A549 (cell line): ENCODE measurements around the gene GALNT5. TPM values are rescaled to one million over a fixed set of nuclear protein-coding genes. Genes with fewer than 3 reads are reported as not detected.

Source experiments
- ATAC-seq, 2 experiments: fragments of 200-7000 bp in 1 of 2; fragments of >200 bp in 1 of 2; cut with Nextera tagmentation in 1 of 2; cut with Tn5 transposase in 1 of 2; 3 replicates each; pipeline versions ENCODE4 v1.8.0 to v1.9.1; 2018 to 2020; ENCODE audit warnings: mild to moderate bottlenecking in 1 of 2, moderate library complexity in 1 of 2
- CTCF ChIA-PET: fragments of 300-600 bp; sonication (Branson Sonifier 250); formaldehyde crosslinking; extraction: SDS; loops from one replicate; lab custom pipeline; 2021; ENCODE audit warnings: antibody characterized with exemption, inconsistent platforms; lab: Yijun Ruan, JAX
- POLR2A ChIA-PET: fragments of 350-600 bp; formaldehyde crosslinking; extraction: SDS; loops from one replicate; lab custom pipeline; 2021; ENCODE audit warnings: antibody characterized with exemption, inconsistent platforms; lab: Yijun Ruan, JAX
- DNase-seq, 2 experiments: peaks; one replicate each; pipeline versions ENCODE4 v3.0.0 to v3.0.0-alpha.2; 2011 to 2016; ENCODE audit warnings: low read depth in 1 of 2, low spot score in 1 of 2
- FAIRE-seq: peaks from 2 replicates; lab custom pipeline; 2011; peaks lifted over from hg19 to GRCh38; lab: Jason Lieb, UNC
- H3K27ac ChIP-seq, 2 experiments: fragments of >200 bp; sonication (Bioruptor Twin); formaldehyde crosslinking; 3 replicates each; pipeline ENCODE4 v1.5.1; 2016 to 2017
- H3K4me1 ChIP-seq: fragments of >200 bp; sonication (Bioruptor Twin); formaldehyde crosslinking; 3 replicates; pipeline ENCODE4 v1.6.1; 2016
- H3K4me2 ChIP-seq: fragments of >200 bp; sonication (Bioruptor Twin); formaldehyde crosslinking; 3 replicates; pipeline ENCODE4 v1.6.1; 2016
- H3K4me3 ChIP-seq: fragments of >200 bp; sonication (Bioruptor Twin); formaldehyde crosslinking; 3 replicates; pipeline ENCODE4 v1.5.1; 2016
- H3K9me3 ChIP-seq: fragments of >200 bp; sonication (Bioruptor Twin); formaldehyde crosslinking; 3 replicates; pipeline ENCODE4 v1.6.1; 2016
- BHLHE40 ChIP-seq: IDR thresholded peaks from 2 replicates; pipeline ENCODE4 v1.6.1; 2012; ENCODE audit warnings: low read depth, low read length, inconsistent platforms
- CBX2 ChIP-seq: fragments of 200-600 bp; sonication (generic); IDR thresholded peaks from 2 replicates; pipeline ENCODE4 v1.6.1; 2016; ENCODE audit warnings: low read depth, mild to moderate bottlenecking, borderline replicate concordance
- CEBPB ChIP-seq, 2 experiments: fragments of >200 bp in 1 of 2; sonication (Bioruptor Twin) in 1 of 2; formaldehyde crosslinking in 1 of 2; IDR thresholded peaks; 2 replicates each; pipeline ENCODE4 v1.6.1; 2012 to 2016
- EHF ChIP-seq: fragments of 250-450 bp; sonication (Bioruptor Pico); IDR thresholded peaks from 2 replicates; pipeline ENCODE4 v1.5.0; 2020; ENCODE audit warnings: mild to moderate bottlenecking
- EP300 ChIP-seq, 2 experiments: fragments of >200 bp; sonication (Bioruptor Twin); formaldehyde crosslinking; IDR thresholded peaks; 2 replicates in 1 of 2; 3 replicates in 1 of 2; pipeline ENCODE4 v1.6.1; 2016 to 2017
- FOSL2 ChIP-seq, 2 experiments: fragments of 450-650 bp in 1 of 2; fragments of >200 bp in 1 of 2; sonication (Bioruptor Twin) in 1 of 2; formaldehyde crosslinking; IDR thresholded peaks; 2 replicates each; pipeline versions ENCODE4 v1.5.0 to v1.6.1; 2016 to 2020; ENCODE audit warnings: mild to moderate bottlenecking in 1 of 2, moderate library complexity in 1 of 2
- HEYL ChIP-seq: fragments of 250-450 bp; sonication (Bioruptor Pico); IDR thresholded peaks from 2 replicates; pipeline ENCODE4 v1.8.0; 2021; ENCODE audit warnings: mild to moderate bottlenecking, moderate library complexity
- HOXB13 ChIP-seq: fragments of 250-450 bp; sonication (Bioruptor Pico); IDR thresholded peaks from 2 replicates; pipeline ENCODE4 v1.5.0; 2020; ENCODE audit warnings: low read depth, mild to moderate bottlenecking, moderate library complexity
- HOXB5 ChIP-seq: fragments of 250-450 bp; sonication (Bioruptor Pico); IDR thresholded peaks from 2 replicates; pipeline ENCODE4 v1.5.0; 2020; ENCODE audit warnings: mild to moderate bottlenecking, moderate library complexity
- JUN ChIP-seq, 2 experiments: fragments of >200 bp; sonication (Bioruptor Twin); formaldehyde crosslinking; IDR thresholded peaks; 2 replicates in 1 of 2; 3 replicates in 1 of 2; pipeline ENCODE4 v1.6.1; 2016 to 2017
- JUNB ChIP-seq: fragments of >200 bp; sonication (Bioruptor Twin); formaldehyde crosslinking; IDR thresholded peaks from 2 replicates; pipeline ENCODE4 v1.6.1; 2016
- KDM1A ChIP-seq: fragments of 200-600 bp; sonication (generic); IDR thresholded peaks from 2 replicates; pipeline ENCODE4 v1.6.1; 2016; ENCODE audit warnings: low read depth, mild to moderate bottlenecking
- MAFK ChIP-seq: fragments of 450-650 bp; IDR thresholded peaks from 2 replicates; pipeline ENCODE4 v1.6.1; 2014; ENCODE audit not compliant: partially characterized antibody
- NPAS2 ChIP-seq: fragments of 250-450 bp; sonication (Bioruptor Pico); IDR thresholded peaks from 2 replicates; pipeline ENCODE4 v1.8.0; 2022; ENCODE audit warnings: mild to moderate bottlenecking, moderate library complexity, borderline replicate concordance
- NR3C1 ChIP-seq: fragments of >200 bp; sonication (Bioruptor Twin); formaldehyde crosslinking; IDR thresholded peaks from 3 replicates; pipeline ENCODE4 v1.6.1; 2017
- POLR2A ChIP-seq: IDR thresholded peaks from 2 replicates; pipeline ENCODE4 v1.6.1; 2012; ENCODE audit warnings: mild to moderate bottlenecking, low read length
- RARB ChIP-seq: fragments of 250-450 bp; sonication (Bioruptor Pico); IDR thresholded peaks from 2 replicates; pipeline ENCODE4 v1.8.0; 2021; ENCODE audit warnings: mild to moderate bottlenecking, moderate library complexity
- RFX5 ChIP-seq: fragments of 450-650 bp; IDR thresholded peaks from 2 replicates; pipeline ENCODE4 v1.7.1; 2014; ENCODE audit warnings: antibody characterized with exemption, mild to moderate bottlenecking, moderate library complexity
- RNF2 ChIP-seq: fragments of 200-600 bp; sonication (generic); IDR thresholded peaks from 2 replicates; pipeline ENCODE4 v1.6.1; 2016; ENCODE audit warnings: low read depth, mild to moderate bottlenecking, antibody characterized with exemption, moderate library complexity, borderline replicate concordance
- SMC3 ChIP-seq: fragments of >200 bp; sonication (Bioruptor Twin); formaldehyde crosslinking; IDR thresholded peaks from 3 replicates; pipeline ENCODE4 v1.6.1; 2018; ENCODE audit warnings: inconsistent platforms
- TP53 ChIP-seq: fragments of 250-450 bp; sonication (Bioruptor Pico); IDR thresholded peaks from 2 replicates; pipeline ENCODE4 v1.5.0; 2021; ENCODE audit warnings: mild to moderate bottlenecking, moderate library complexity
- ZNF302 ChIP-seq: fragments of 250-450 bp; sonication (Bioruptor Pico); IDR thresholded peaks from 2 replicates; pipeline ENCODE4 v1.9.0; 2021; ENCODE audit warnings: inconsistent platforms, mild to moderate bottlenecking, moderate library complexity
- WGBS: methylation state at CpG from one replicate; pipeline ENCODE4 v1.1.6; 2017; ENCODE audit errors: missing lambda C conversion rate; 5-methylcytosine and 5-hydroxymethylcytosine counted together
- polyA plus RNA-seq, 4 experiments: library from polyadenylated mRNA; depleted of rRNA in 3 of 4; stranded (reverse); fragments of >200 nt; fragmentation: RNase III in 1 of 4; extraction: RNeasy Plus Mini Kit Qiagen cat#74134 plus additional on column Dnase treatment in 1 of 4; gene quantifications; 2 replicates in 3 of 4; 3 replicates in 1 of 4; pipeline ENCODE4 v1.2.3, GENCODE V29; 2011 to 2017
- TF ChIP-seq, protein P1 (sequence below): IDR thresholded peaks from 2 replicates; pipeline ENCODE4 v1.6.1; 2012; ENCODE audit warnings: low read depth, borderline replicate concordance
- TF ChIP-seq, protein P2 (sequence below): IDR thresholded peaks from 2 replicates; pipeline ENCODE4 v1.6.1; 2012
- TF ChIP-seq, protein P3 (sequence below): fragments of 250-450 bp; sonication (Bioruptor Pico); IDR thresholded peaks from 2 replicates; pipeline ENCODE4 v1.5.0; 2020; ENCODE audit warnings: low read depth, mild to moderate bottlenecking, moderate library complexity
- TF ChIP-seq, protein P4 (sequence below): fragments of >200 bp; sonication (Bioruptor Twin); formaldehyde crosslinking; IDR thresholded peaks from 3 replicates; pipeline ENCODE4 v1.5.1; 2016
- TF ChIP-seq, protein P5 (sequence below): IDR thresholded peaks from 2 replicates; pipeline ENCODE4 v1.6.1; 2012
- TF ChIP-seq, protein P6 (sequence below): fragments of 450-650 bp; IDR thresholded peaks from 2 replicates; pipeline ENCODE4 v1.6.1; 2014; ENCODE audit warnings: antibody characterized with exemption

GALNT5 gene
- polyA plus RNA-seq, 2 of the 4 experiments (the other 2 are of a cell fraction): 2.9 to 3.0 TPM

DNA sequence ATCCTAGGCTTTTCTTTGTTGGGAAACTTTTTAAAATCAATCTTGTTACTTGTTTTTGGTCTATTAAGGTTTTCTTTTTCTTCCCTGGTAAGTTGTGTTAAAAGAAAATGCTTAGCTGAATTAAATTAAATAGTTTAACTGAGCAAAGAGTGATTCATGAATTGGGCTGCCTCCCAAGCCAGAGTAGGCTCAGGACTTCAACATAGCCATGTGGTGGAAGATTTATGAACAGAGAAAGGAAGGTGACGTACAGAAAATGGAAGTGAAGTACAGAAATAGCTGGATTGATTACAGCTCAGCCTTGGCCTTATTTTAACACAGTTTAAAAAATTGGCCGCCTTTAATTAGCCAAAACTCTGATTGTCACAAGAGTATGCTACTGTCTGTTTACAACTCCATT, 27.9 kb upstream of the GALNT5 start:
- no peak for DNase-seq
- ATAC-seq: no peak
- CTCF ChIA-PET: interaction anchor here (0.8 to 1.4 kb wide), 4 partner anchors 12 to 1857 kb away, joined by 3 read pairs; no protein-coding TSS in a partner anchor
- Histone ChIP-seq H3K4me3 (no peak overlapping the region), H3K27ac (no peak overlapping the region), H3K4me1 (no peaks in the 10 kb centered on the region)
- TF ChIP-seq CBX2: no peak
- no peak for TF ChIP-seq RFX5
- TF ChIP-seq ZNF302 (CRISPR knock-in tag): no peak
- TF ChIP-seq JUN (IDR thresholded peaks at IDR 0.05): no peak
- no peak for TF ChIP-seq TP53 (CRISPR knock-in tag)
- TF ChIP-seq SMC3: no peak
- TF ChIP-seq MAFK: no peak
- no peak for TF ChIP-seq NPAS2
- TF ChIP-seq HOXB13 (CRISPR knock-in tag): no peak
- no peak for TF ChIP-seq EHF (CRISPR knock-in tag)
- TF ChIP-seq CEBPB (IDR thresholded peaks at IDR 0.05): no peak
- TF ChIP-seq, protein P1, sequence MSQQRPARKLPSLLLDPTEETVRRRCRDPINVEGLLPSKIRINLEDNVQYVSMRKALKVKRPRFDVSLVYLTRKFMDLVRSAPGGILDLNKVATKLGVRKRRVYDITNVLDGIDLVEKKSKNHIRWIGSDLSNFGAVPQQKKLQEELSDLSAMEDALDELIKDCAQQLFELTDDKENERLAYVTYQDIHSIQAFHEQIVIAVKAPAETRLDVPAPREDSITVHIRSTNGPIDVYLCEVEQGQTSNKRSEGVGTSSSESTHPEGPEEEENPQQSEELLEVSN: no peak
- no peak for TF ChIP-seq EP300 (IDR thresholded peaks at IDR 0.05)
- TF ChIP-seq BHLHE40: no peak
- TF ChIP-seq, all 56 proteins: peak for 0
- POLR2A ChIA-PET: no interaction called here
- Histone ChIP-seq H3K4me2 (no peak overlapping the region), H3K9me3 (no peaks in the 10 kb centered on the region)
- WGBS: 93% methylated on average over 2 of the region's 2 CpGs
- no peak for FAIRE-seq

DNA sequence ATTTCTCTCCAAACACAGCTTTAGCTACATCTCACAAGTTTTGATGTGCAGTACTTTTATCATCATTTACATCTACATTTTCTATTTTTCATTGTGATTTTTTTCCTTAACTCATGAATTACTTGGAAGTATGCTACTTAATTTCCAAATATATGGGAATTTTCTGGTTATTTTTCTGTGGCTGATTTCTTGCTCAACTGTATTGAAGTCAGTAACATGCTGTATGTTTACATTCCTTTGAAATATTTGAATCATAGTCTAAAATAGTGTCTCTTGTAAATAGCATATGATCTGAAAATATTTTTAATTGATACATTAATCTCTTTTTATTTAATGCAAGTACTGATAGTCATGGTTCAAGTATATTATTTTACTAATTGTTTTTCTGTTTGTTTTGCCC, 26.0 kb upstream of the GALNT5 start:
- TF ChIP-seq TP53 (CRISPR knock-in tag) (no peak), BHLHE40 (no peak), MAFK (no peak), JUNB (no peak), FOSL2 (IDR thresholded peaks at IDR 0.05) (no peak), FOSL2 (CRISPR knock-in tag; IDR thresholded peaks at IDR 0.05) (no peak), POLR2A (no peak), RNF2 (no peak), KDM1A (no peak), RARB (CRISPR knock-in tag) (no peak), ZNF302 (CRISPR knock-in tag) (no peak), NR3C1 (no peak), HOXB5 (CRISPR knock-in tag) (no peak), HEYL (no peak)
- TF ChIP-seq, protein P2, sequence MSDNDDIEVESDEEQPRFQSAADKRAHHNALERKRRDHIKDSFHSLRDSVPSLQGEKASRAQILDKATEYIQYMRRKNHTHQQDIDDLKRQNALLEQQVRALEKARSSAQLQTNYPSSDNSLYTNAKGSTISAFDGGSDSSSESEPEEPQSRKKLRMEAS: no peak
- TF ChIP-seq, protein P3, sequence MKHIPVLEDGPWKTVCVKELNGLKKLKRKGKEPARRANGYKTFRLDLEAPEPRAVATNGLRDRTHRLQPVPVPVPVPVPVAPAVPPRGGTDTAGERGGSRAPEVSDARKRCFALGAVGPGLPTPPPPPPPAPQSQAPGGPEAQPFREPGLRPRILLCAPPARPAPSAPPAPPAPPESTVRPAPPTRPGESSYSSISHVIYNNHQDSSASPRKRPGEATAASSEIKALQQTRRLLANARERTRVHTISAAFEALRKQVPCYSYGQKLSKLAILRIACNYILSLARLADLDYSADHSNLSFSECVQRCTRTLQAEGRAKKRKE: no peak
- TF ChIP-seq, protein P4, sequence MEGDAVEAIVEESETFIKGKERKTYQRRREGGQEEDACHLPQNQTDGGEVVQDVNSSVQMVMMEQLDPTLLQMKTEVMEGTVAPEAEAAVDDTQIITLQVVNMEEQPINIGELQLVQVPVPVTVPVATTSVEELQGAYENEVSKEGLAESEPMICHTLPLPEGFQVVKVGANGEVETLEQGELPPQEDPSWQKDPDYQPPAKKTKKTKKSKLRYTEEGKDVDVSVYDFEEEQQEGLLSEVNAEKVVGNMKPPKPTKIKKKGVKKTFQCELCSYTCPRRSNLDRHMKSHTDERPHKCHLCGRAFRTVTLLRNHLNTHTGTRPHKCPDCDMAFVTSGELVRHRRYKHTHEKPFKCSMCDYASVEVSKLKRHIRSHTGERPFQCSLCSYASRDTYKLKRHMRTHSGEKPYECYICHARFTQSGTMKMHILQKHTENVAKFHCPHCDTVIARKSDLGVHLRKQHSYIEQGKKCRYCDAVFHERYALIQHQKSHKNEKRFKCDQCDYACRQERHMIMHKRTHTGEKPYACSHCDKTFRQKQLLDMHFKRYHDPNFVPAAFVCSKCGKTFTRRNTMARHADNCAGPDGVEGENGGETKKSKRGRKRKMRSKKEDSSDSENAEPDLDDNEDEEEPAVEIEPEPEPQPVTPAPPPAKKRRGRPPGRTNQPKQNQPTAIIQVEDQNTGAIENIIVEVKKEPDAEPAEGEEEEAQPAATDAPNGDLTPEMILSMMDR: no peak
- TF ChIP-seq, protein P5, sequence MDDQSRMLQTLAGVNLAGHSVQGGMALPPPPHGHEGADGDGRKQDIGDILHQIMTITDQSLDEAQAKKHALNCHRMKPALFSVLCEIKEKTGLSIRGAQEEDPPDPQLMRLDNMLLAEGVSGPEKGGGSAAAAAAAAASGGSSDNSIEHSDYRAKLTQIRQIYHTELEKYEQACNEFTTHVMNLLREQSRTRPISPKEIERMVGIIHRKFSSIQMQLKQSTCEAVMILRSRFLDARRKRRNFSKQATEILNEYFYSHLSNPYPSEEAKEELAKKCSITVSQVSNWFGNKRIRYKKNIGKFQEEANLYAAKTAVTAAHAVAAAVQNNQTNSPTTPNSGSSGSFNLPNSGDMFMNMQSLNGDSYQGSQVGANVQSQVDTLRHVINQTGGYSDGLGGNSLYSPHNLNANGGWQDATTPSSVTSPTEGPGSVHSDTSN: no peak
- TF ChIP-seq, protein P1: no peak
- TF ChIP-seq, protein P6, sequence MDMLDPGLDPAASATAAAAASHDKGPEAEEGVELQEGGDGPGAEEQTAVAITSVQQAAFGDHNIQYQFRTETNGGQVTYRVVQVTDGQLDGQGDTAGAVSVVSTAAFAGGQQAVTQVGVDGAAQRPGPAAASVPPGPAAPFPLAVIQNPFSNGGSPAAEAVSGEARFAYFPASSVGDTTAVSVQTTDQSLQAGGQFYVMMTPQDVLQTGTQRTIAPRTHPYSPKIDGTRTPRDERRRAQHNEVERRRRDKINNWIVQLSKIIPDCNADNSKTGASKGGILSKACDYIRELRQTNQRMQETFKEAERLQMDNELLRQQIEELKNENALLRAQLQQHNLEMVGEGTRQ: no peak
- TF ChIP-seq, all 56 proteins: peak for 0
- DNase-seq (no peak), ATAC-seq (no peak), FAIRE-seq (no peak)
- no peak overlapping the region for H3K4me2 ChIP-seq
- H3K4me3 ChIP-seq: no peak overlapping the region
- no peaks in the 10 kb centered on the region for H3K9me3 ChIP-seq
- ChIA-PET CTCF (no interaction called here), POLR2A (no interaction called here)
- H3K4me1 ChIP-seq: no peaks in the 10 kb centered on the region
- no peak overlapping the region for H3K27ac ChIP-seq
